ENCODE results near the gene RNASEL.

DNA sequence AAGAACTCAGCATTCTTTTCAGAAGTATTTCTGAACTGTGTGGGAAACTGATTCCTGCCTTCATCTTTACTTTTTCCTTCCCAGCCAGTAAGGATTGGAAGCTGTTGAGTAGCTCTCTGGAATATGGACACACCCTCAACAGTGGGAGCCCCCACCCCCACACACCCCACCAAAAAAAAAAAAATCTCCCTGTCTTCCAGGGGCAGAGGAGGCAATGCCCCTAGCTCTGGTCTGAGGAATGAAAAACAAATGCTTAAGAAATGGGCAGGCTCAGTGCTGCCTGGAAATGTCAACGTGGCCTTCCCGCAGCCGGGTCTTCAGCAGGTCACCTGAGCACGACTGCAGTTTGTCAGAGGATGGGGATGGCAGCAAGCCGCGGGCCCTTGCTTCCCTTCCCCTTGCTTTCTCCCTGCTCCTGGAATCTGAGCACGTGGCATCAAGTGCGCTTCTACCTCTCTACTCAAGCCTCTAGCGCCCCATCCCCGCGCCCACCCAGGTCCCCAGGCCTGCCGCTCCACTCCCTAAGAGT is 14.7 kb upstream of the RNASEL start:
- no peak for TF ChIP-seq POLR2A (IDR thresholded peaks at IDR 0.05; ENCODE audit: low read length)
- TF ChIP-seq GATA1 (IDR thresholded peaks at IDR 0.05; ENCODE audit: low read depth, low read length): no peak

All from erythroblast (primary cell).